Anterior cingulate cortex (tissue), 58 donors: ENCODE data around the gene TCN2.
"Not testable (repeated sequence)": the region's sequence is repeated elsewhere in the genome, so short reads cannot be mapped to it uniquely, and the experiment has no call there.

Experiments
- DNase-seq, 58 donors: peaks; one replicate each; lab custom pipeline; 2025; lab: John Stamatoyannopoulos, UW

The TCN2 gene

GRCh38 chr22:30606455-30607299 is at the start of gene TCN2:
Gene TCN2 (plus strand): TSS chr22:30607174. CDS start chr22:30607332, 158 bp downstream.
- DNase-seq = peak in 56 of 58 donors; percentile 13 to 86 (median 66)

- no peak for DNase-seq
Measured at GRCh38 chr22:30557243-30557642, 49.7 kb upstream of the TCN2 start.

GRCh38 chr22:30559889-30560288 is 47.1 kb upstream of the TCN2 start:
- DNase-seq = no peak

GRCh38 chr22:30560643-30561202 is 46.3 kb upstream of the TCN2 start:
- DNase-seq = not testable (repeated sequence)

GRCh38 chr22:30561402-30562189 is 45.4 kb upstream of the TCN2 start:
- DNase-seq = no peak

GRCh38 chr22:30562366-30562765 is 44.6 kb upstream of the TCN2 start:
- DNase-seq = no peak

- DNase-seq = peak in 7 of 58 donors; percentile 10 to 57 (median 34)
Measured at GRCh38 chr22:30564045-30564760, 42.8 kb upstream of the TCN2 start.

GRCh38 chr22:30564761-30565119 is 42.2 kb upstream of the TCN2 start:
- peak in 4 of 58 donors; percentile 4 to 38 (median 20) for DNase-seq

- DNase-seq = peak in 2 of 58 donors; percentile 8 to 25
Measured at GRCh38 chr22:30565341-30565740, 41.6 kb upstream of the TCN2 start.

GRCh38 chr22:30566125-30566524 is 40.8 kb upstream of the TCN2 start:
- no peak for DNase-seq

- not testable (repeated sequence) for DNase-seq
Measured at GRCh38 chr22:30567277-30567676, 39.7 kb upstream of the TCN2 start.

- no peak for DNase-seq
Measured at GRCh38 chr22:30568137-30568805, 38.7 kb upstream of the TCN2 start.

- DNase-seq = no peak
Measured at GRCh38 chr22:30569674-30570202, 37.2 kb upstream of the TCN2 start.

GRCh38 chr22:30572210-30572609 is 34.8 kb upstream of the TCN2 start:
- no peak for DNase-seq

- peak in 47 of 58 donors; percentile 4 to 72 (median 40) for DNase-seq
Measured at GRCh38 chr22:30572840-30573593, 34.0 kb upstream of the TCN2 start.

- DNase-seq = peak in 11 of 58 donors; percentile 6 to 52 (median 24)
Measured at GRCh38 chr22:30573594-30574094, 33.3 kb upstream of the TCN2 start.

- peak in 54 of 58 donors; percentile 8 to 92 (median 73) for DNase-seq
Measured at GRCh38 chr22:30574095-30574981, 32.6 kb upstream of the TCN2 start, which contains the start of gene GAL3ST1. Gene GAL3ST1 (minus strand): TSS chr22:30574665. CDS start chr22:30557392, 17,273 bp downstream.
